Measurements from ENCODE around the gene SDF2.
A peak's percentile ranks its signal among the peaks of the same experiment; 100 is the strongest.
"Not testable (repeated sequence)": the region's sequence is repeated elsewhere in the genome, so short reads cannot be mapped to it uniquely, and the experiment has no call there.

The SDF2 gene

DNA sequence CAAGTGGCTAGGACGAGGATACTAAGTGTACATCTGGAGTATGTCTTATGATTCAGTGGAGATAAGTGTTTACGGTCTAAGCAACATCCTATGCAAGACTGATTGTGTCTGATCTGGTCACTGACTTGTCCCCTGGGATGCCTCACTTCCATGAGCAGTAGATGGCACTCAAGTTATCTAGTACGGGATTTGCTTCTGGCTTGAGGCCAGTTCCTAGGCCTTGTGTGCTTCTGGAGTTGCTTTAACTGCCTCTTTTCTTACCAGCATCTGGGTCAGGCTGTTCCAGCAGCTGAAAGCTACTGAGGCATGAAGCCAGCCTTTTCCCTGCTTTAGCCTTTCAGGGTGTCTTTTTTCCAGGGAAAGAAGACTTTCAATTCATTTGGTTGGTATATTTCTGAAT, 23.3 kb upstream of the SDF2 start:
- peak; percentile 93 for DNase-seq

DNA sequence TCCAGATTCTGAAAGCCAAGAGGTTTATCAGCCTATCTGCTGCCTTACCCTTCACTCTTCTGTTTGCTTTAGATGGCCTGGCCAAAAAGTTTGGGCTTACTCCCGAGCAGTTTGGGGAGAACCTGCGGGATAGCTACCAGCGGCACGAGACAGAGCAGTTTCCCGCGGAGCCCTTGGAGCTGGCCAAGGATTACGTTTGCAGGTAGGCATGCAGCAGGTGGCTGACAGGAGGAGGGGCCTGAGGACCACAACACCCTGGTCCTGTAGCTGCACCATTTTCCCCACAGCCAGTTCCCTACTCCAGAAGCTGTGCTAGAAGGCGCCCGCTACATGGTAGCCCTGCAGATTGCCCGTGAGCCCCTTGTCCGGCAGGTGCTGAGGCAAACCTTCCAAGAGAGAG, 20.9 kb upstream of the SDF2 start:
- no peak for DNase-seq

DNA sequence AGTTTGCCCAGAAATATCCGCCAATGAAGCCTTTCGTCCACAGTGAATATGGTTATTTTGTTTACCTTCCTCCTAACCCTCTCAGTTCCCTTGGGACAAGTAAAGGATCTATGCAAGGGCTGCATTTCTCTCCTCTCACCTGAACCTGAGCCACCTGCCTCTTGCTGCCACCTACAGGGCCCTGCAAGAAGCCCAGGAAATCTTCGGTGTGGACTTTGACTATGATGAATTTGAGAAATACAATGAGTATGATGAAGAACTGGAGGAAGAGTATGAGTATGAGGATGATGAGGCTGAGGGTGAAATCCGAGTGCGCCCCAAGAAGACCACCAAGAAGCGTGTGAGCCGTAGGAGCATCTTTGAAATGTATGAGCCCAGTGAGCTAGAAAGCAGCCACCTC, 14.3 kb upstream of the SDF2 start:
- DNase-seq: peak; percentile 20

DNA sequence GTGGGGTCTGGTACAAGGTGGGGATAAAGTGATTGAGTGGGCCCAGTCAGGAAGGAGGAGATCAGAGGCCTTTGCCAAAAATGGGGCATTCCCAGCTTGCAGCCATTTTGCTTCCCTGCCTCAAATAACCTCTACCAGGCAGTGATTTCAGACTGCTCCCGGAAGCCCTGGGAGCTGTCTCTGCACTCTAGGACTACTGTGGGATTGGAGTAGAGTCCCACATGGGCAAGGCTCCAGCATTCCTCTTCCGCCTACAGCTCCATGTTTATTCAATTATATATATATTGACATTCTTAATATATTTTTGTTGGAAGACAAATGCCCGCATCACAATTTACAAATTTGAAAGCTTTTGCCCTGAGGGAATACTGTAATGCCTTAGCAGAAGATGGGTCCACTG, 13.8 kb upstream of the SDF2 start:
- no peak for DNase-seq

DNA sequence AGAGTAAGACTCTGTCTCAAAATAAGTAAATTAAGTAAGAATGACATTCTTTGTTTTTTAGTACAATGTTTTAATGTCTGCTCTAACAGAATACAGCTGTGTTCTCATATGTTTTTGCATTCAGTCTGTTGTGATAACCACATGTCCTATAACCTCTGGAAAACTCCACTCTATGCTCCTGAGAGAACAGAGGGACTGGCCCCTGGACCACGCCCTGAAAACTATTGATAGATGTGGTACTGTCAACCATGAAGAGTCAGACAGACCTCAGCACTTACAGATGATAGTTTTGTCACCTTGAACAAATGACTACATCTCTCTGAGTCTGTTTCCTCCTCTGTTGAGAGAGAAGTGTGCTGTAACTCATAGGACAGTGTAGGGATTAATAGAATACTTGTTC, 8.2 kb upstream of the SDF2 start:
- no peak for DNase-seq

DNA sequence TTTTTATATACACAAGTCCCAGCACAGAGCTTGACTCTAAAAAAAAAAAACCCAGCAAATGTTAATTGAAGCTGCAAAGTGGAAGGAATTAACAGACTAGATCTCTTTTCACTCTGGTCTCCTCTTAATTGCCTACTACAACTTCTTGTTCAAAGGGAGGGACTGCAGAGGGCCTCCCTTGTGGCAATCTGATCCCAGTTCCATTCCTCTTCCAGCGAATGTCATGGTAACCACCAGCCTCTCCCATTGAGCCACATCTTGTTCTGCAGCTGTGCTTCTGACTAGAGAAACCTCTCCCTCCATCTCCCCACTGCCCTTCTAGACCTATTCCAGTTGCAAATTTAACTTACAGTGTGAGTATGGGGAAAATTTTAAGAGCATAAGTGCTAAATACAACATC, 6.2 kb upstream of the SDF2 start:
- no peak for DNase-seq

DNA sequence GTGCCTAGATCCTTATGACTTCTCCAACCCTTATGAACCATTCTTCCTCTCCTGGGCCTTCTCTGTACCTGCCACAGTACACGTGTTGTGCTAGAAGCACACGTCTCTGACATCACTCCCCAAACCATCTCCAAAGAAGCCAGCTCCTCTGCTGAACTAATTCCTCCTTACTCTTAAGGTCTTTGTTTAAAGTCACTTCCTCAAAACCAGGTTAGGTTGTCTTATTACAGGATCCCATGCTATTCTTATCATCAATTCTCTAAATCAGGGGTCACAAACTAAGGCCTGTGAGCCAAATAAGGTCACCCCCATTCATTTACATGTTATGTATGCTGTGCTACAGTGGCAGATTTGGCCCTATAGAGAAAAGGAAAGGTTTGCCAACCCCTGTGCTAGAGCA, 4.3 kb upstream of the SDF2 start:
- no peak for DNase-seq

DNA sequence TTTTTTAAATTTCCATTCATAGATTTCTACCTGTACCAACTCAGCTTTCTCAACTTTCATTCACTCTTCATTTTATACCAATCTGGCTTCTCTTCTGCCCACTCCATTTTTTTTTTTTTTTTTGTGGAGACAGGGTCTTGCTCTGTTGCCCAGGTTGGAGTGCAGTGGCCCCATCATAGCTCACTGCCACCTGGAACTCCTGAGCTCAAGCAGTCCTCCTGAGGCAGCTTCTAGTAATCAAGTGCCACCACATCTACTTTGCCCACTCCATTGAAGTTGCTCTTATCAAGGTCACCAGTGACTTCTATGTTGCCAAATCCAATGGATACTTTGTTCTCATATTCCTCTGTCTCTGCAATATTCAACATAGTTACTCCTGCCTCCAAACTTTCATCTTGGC, 2.0 kb upstream of the SDF2 start:
- DNase-seq: no peak

DNA sequence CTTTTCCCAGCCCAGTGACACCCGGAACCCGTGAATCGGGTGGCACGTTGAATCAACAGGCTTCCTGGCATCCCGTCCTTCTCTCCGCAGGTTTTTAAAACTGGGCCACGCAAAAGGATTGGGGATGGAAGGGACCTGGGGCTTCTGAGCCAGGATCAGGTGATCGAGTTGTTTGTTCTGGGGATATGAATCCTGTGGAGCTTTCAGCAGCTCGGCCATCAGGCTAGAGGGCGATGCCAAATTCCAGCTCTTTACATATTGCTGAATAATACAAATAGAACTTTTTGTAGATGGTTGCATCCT, 772 bp upstream of the SDF2 start:
- no peak for DNase-seq

DNA sequence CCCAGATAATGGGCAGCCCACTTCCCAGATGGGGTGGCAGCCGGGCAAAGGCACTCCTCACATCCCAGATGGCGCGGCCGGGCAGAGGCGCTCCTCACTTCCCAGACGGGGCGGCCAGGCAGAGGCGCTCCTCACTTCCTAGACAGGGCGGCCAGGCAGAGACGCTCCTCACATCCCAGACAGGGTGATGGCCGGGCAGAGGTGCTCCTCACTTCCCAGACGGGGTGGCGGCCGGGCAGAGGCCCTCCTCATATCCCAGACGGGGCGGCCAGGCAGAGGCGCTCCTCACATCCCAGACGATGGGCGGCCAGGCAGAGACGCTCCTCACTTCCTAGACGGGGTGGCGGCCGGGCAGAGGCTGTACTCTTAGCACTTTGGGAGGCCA, 2.2 kb downstream of the SDF2 start:
- DNase-seq: not testable (repeated sequence)

DNA sequence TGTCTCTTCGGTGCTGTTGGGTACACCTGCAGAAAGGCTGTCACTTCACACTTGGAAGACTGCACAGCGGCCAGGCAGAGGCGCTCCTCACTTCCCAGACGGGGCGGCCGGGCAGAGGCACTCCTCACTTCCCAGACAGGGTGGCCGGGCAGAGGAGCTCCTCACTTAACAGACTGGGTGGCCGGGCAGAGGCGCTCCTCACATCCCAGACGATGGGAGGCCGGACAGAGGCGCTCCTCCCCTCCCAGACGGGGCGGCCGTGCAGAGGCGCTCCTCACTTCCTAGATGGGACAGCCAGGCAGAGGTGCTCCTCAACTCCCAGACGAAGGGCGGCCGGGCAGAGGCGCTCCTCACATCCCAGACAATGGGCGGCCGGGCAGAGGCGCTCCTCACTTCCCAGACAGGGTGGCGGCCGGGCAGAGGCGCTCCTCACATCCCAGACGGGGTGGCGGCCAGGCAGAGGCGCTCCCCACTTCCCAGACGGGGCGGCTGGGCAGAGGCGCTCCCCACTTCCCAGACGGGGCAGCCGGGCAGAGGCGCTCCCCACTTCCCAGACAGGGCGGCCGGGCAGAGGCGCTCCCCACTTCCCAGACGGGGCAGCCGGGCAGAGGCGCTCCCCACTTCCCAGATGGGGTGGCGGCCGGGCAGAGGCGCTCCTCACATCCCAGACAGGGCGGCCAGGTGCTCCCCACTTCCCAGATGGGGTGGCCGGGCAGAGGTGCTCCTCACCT, 2.8 kb downstream of the SDF2 start:
- DNase-seq: not testable (repeated sequence)

DNA sequence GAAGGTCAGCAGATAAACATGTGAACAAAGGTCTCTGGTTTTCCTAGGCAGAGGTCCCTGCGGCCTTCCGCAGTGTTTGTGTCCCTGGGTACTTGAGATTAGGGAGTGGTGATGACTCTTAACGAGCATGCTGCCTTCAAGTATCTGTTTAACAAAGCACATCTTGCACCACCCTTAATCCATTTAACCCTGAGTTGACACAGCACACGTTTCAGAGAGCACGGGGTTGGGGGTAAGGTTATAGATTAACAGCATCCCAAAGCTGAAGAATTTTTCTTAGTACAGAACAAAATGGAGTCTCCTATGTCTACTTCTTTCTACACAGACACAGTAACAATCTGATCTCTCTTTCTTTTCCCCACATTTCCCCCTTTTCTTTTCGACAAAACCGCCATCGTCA, 3.4 kb downstream of the SDF2 start:
- not testable (repeated sequence) for DNase-seq

DNA sequence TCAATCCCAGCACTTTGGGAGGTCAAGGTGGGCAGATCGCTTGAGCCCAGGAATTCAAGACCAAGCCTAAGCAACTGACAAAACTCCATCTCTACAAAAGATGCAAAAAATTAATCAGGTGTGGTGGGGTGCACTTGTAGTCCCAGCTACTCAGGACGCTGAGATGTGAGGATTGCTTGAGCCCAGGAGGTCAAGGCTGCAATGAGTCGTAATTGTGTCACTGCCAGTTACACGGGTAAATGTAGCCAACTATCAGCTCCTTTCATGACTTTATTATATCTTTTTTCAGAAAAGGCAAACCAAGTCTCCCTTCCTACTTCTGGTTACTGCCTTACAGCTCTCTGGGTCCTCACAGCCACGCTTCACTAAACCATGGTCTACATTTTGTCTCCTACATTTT, 4.0 kb downstream of the SDF2 start:
- no peak for DNase-seq

DNA sequence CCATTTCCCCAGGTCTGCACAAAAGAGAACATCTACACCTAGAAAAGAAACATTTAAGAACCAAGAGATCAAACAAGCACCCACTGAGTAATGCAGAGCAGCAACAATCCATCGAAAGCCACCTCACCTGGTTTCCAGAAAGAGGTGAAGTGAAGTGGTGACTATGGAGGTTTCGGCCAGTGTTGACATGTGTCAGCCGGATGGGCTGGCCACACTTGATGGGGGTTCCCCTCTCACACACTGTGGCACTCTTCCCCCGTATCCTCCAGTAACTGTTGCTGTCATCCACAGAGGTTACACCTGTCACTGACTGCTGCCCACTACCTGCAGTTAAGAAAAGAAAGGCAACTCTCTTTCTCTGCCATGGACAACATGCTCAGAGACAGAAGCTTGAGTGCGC, 6.5 kb downstream of the SDF2 start:
- DNase-seq: no peak

DNA sequence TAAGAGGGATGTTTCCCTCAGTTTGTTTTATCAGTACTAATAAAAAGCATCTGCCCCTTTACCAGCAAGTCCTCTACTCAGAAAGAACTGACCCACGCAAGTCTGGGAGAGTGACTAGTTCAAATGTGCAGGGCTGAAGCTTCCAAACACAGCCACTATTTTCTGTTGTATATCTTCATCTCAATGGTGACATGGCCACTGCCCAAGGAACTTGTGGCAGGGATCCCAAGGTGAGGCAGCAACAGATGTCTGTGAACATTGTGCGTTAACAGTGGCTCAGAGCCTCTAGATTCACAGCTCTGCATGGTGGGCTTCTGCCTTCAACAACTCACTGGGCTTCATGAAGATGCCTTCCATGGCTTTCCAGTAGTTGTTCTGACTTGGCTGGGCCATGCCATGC, 13.0 kb downstream of the SDF2 start:
- DNase-seq: no peak

DNA sequence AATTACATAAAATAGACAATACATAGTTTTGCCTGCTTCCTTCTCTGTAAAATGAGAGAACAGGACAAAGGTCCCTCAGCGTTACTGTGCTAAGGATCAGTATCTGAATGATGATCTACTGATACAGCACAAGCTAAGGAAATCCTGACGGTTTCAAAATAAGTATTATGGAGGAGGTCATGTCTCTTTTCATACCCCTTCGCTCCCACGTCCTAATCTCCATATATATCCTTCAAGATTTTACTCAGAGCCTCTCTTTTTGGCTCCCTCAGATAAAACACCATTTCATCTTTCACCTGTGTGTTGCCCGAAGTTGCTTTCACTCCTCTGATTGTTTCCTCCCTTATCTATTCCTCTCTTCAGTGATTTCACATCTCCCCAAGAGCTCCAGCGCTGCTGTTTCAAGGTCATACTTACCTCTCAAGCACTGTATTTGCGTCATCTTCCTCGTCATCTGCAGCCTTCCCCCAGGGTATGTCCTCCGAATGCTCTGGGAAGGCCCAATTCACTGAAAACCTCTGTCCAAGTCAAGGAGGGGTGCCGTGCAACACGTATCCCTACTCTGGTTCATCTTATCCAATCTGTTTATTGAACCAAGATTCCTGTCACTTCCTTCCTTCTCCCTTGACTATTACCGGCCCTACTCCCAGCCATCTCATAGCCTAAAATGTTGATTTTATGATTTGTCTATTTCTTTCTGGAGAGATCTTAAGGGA, 15.5 kb downstream of the SDF2 start:
- DNase-seq: no peak

DNA sequence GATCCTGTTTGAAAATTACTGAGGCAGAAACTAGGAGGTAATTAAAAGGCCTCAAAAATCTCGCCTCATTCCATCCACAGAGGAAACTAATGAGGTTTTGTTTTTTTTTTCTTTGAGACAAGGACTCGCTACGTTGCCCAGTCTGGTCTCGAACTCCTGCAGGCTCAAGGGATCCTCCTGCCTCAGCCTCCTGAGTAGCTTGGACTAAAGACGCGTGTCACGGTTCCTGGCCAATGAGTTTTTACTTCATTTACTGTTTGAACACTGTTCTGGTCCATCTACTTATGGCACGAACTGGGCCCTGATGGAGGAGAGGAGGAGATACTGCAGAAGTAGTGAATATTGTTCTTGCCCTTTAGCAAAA, 16.1 kb downstream of the SDF2 start:
- no peak for DNase-seq

DNA sequence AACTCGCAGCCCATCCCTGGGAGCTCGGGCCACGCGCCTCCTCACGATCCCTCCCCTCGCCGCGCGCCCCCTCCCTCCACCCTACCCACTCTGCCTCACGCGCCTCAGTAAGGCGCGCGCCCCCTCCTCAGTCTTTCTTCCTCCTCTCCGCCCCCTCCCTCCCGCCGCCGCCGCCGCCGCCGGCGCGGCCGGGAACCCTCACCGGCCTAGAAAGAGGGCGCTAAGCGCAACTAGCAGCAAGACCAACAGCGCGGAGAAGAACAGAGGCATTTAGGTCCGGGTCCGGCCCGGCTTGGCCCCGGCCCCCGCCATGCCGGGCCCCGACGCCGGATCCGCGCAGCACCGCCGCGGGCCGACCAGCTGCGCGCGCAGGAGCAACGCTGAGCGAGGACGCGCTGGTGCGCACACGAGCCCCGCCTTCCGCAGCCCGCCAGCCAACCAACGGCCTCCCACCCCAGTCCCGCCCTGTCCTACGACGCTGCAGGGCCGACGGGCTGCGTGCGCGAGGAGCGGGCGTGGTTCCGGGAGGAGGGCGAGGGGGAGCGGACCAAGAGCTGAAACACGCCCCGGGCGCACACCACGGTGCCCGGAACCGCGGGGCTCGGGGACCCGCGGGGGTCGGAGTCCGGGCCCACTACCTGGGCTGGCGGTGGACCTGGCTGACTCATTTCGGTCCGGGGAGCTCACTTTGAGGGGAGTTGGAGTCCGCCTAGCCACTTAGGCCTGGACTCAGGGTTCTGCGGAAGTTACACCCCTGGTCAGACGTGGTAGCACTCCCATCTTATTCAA, 16.7 kb downstream of the SDF2 start, which contains the start of gene BLTP2:
TSS of gene BLTP2 (minus strand) at position 372 of the 789 bp plus-strand sequence. CDS start at position 270, 102 bp downstream.
- peak; percentile 89 for DNase-seq

DNA sequence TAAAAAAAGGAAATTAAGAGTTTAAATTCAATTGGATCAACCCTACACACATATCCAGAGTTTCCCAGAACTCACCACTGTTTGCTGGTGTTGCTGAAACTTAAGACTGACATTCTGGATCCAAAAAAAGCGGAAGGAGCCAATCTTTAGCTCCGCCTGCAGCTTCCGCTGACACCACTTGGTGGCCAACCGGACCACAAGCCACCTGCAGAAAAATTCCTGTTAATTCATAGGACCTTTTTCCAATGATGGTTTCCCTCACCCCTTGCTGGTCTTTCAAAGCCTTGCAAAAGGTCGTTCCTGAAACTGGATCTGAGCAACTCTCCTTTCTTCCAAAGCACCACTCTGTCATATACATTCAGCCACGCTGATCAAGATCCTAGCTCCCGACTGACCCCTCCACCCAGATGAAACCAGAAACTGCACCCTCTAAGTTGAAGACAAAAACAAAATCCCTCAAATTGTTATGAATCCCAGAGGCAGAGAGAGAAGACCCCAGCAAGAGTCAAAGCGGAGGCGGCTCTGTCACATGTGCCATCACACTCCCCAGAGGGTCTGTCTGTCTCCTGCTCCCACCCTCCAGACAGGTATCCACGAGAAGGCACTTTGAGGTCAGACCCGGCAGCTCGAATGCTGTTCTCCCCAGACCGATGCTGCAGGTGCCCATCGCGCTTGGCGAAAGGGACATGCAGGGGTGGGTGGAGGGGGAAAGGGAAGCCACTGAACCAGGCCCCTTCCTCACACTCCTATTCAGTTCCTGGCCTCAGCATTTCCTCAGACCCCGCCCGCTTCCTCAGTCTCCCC, 17.5 kb downstream of the SDF2 start:
- DNase-seq: no peak

DNA sequence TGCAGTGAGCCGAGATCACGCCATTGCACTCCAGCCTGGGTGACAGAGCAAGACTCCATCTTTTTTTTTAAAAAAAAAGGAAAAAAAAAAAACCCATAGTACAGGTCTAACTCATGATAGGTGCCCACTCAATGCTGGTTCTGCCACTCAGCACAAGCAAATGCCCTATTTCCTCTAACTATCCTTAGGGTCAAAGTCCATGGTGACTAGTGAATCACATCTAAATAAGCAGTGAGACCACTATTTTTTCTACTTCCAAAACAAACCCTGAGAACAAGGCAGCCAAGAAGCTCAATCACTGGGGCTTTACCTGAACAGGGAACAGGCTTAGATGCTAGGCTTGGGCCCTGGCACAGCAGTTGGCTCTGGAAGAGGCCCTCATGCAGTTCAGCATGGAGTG, 20.1 kb downstream of the SDF2 start:
- no peak for DNase-seq

DNA sequence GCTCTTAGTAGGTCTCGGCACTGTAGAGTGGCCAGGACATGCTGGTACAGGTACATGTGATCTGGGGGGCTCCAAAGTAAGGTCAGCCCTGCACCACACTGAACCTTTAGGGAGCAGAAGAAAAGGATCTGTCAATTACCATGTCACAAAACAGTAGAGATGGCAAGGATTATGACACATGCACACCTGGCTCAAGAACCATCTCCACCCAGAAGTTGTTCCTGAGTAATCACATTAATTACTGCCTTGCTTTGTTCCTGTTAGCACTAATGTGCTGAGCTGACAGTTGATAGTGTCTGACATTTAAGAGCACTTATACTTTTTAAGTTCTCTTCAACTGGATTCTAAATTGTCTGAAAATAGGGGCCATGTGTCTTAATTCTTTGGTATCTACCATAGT, 26.2 kb downstream of the SDF2 start:
- DNase-seq: no peak

DNA sequence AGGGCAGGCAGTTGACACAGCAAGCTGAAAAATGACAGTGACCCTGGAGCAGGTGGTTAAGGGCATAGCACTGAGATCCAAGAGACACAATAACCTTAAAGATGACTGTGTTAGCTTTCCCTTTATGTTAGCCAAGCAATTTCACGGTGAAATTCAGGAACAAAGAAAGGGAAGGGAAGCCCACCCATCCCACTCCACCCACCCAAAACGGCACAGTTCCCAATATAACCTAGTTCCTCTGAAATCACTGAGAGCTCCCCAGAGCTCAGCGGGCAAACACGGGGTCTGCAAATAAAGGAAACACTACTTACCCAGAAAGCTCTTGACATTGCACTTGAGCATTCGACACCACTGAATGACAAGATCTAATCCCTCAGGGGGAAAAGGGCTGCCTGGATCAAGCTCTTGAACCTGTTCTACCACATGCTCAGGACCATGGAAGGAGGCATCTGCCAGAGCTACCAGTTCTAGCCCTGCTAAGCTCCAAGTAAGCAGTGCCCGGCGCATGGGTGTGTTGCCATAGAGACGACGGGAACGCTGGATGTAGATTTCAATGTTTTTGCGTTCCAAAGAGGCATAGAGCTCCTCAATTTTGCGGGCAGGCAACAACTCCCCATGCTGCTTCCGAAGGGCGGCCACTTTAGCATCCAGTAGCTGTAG, 27.4 kb downstream of the SDF2 start:
- peak; percentile 90 for DNase-seq

DNA sequence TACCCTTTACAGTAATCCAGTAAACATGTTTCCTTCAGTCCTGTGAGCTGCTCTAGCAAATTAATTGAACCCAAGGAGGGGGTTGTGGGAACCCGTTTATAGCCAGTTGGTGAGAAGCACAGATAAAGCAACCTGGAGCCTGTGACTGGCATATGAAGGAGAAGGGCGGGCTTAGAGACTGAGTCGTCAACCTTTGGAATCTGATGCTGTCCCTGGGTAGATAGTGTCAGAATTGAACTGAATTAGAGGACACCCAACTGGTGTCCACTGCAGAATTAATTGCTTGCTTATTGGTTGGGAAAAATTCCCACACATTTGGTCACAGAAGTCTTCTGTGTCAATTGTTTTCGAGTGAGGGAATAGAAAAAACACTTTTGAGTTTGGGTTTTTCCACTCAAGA, 34.9 kb downstream of the SDF2 start:
- DNase-seq: no peak
